Testis (tissue), 2 donors: ENCODE results near the gene LRRD1.

ENCODE experiments used
- CTCF ChIP-seq, 3 experiments: fragments of 450-650 bp in 2 of 3; fragments of 200-600 bp in 1 of 3; sonication (generic) in 1 of 3; IDR thresholded peaks; one replicate each; pipeline ENCODE4 v1.5.1; 2016 to 2019; ENCODE audit warnings: antibody characterized with exemption in 3 of 3, mild to moderate bottlenecking in 2 of 3, moderate library complexity in 1 of 3
- POLR2A ChIP-seq: fragments of 450-650 bp; IDR thresholded peaks from one replicate; pipeline ENCODE4 v1.6.1; 2017; ENCODE audit warnings: antibody characterized with exemption, mild to moderate bottlenecking, moderate library complexity

GRCh38 chr7:92200791-92201190 is 21.8 kb upstream of the LRRD1 start:
- TF ChIP-seq CTCF (IDR thresholded peaks at IDR 0.05) (no peak), POLR2A (no peak)
